ENCODE measurements around the gene SYS1. TPM values are rescaled to one million over a fixed set of nuclear protein-coding genes. Genes with fewer than 3 reads are reported as not detected.

Gene SYS1
- total and polyA plus RNA-seq, 2 donors (not counting 3 experiments of a cell fraction or from before 2014, with no cell fraction given), result 27.4 to 79.6 TPM

GRCh38 chr20:45341579-45341938 lies 21.4 kb upstream of the SYS1 start:
- CTCF ChIA-PET, result interaction anchor here (1.2 to 1.6 kb wide), 6 partner anchors 11 to 95 kb away, joined by 3 to 9 read pairs (median 4); partner anchors contain the start of gene SYS1
- peaks cover 67% of the 10 kb centered on the region for H3K4me1 ChIP-seq (ENCODE audit: control insufficient read depth, extremely low read depth, insufficient read depth, low read length)
- H3K27ac ChIP-seq (ENCODE audit: insufficient read depth, low read depth, low read length), result no peak overlapping the region
- BruUV-seq (replicated peaks), result no TSS peak
- H3K36me3 ChIP-seq (ENCODE audit: control insufficient read depth in 2 of 2, extremely low read depth in 1 of 2, insufficient read depth in 2 of 2, low read length in 2 of 2), result peaks cover 0 to 3% of the 10 kb centered on the region in 2 experiments
- no peaks in the 10 kb centered on the region for H3K9me1 ChIP-seq (replicated peaks; ENCODE audit: control insufficient read depth, extremely low read depth, insufficient read depth, low read length)
- H3K9ac ChIP-seq (replicated peaks; ENCODE audit: extremely low read depth, insufficient read depth, low read length), result no peak overlapping the region
- H4K20me1 ChIP-seq (replicated peaks; ENCODE audit: control insufficient read depth, extremely low read depth, insufficient read depth, low read length), result no peaks in the 10 kb centered on the region
- FAIRE-seq (no peak), DNase-seq (ENCODE audit: low read depth, low spot score) (no peak)
- H2AFZ ChIP-seq (ENCODE audit: low read depth, low read length), result no peak overlapping the region
- dilution Hi-C loops (cut with MboI; ENCODE audit: extremely low pct_ligation_motif_present, low sequenced_read_pairs) (no loop called here), intact Hi-C loops (cut with micrococcal nuclease) (loop anchor here (10.0 kb wide), 1 partner anchor 573 kb away; the partner anchor contains the start of gene PLTP)
- H3K4me3 ChIP-seq (replicated peaks in 1 of 3; ENCODE audit: insufficient read depth in 1 of 3, low read depth in 1 of 3, low read length in 3 of 3), result no peak overlapping the region
- no peaks in the 10 kb centered on the region for H3K27me3 ChIP-seq (ENCODE audit: control insufficient read depth in 2 of 2, insufficient read depth in 2 of 2, low read length in 2 of 2)
- TF ChIP-seq MAX (IDR thresholded peaks at IDR 0.05; ENCODE audit: insufficient read depth, insufficient read length), result no peak
- TF ChIP-seq GATA2 (IDR thresholded peaks at IDR 0.05; ENCODE audit: insufficient read depth, insufficient read length, low read depth, low read length), result no peak
- TF ChIP-seq CTCF (IDR thresholded peaks at IDR 0.05; ENCODE audit: extremely low read depth in 1 of 2, insufficient read depth in 1 of 2, low read depth in 1 of 2, low read length in 2 of 2), result no peak
- no peak for TF ChIP-seq EZH2 (IDR thresholded peaks at IDR 0.05; ENCODE audit: borderline replicate concordance, low read depth, low read length, severe bottlenecking)
- no peak for TF ChIP-seq FOS (IDR thresholded peaks at IDR 0.05; ENCODE audit: borderline replicate concordance, insufficient read depth, low read length)
- no peak for TF ChIP-seq POLR2A (IDR thresholded peaks at IDR 0.05; ENCODE audit: low read depth, low read length)
- H3K4me2 ChIP-seq (ENCODE audit: insufficient read depth, low read length), result no peak overlapping the region
- POLR2A ChIA-PET, result interaction anchor here (1.9 kb wide), 1 partner anchor 21 kb away, joined by 4 read pairs; the partner anchor contains the start of gene SYS1
- H3K9me3 ChIP-seq (replicated peaks; ENCODE audit: control insufficient read depth, insufficient read depth, low read length), result no peaks in the 10 kb centered on the region
- peaks cover 82% of the 10 kb centered on the region for H3K79me2 ChIP-seq (ENCODE audit: control insufficient read depth, insufficient read depth, low read length)
